ES-I3 (cell line): ENCODE measurements around the gene MRPL42.
"Not testable (repeated sequence)": the region's sequence is repeated elsewhere in the genome, so short reads cannot be mapped to it uniquely, and the experiment has no call there.

Experiments used
- H3K36me3 ChIP-seq: 2 replicates; pipeline ENCODE4 v1.6.1; 2013; ENCODE audit warnings: mild to moderate bottlenecking, low read length, control low read depth, moderate library complexity; ENCODE audit not compliant: insufficient read depth
- H3K4me1 ChIP-seq: 2 replicates; pipeline ENCODE4 v1.6.1; 2013; ENCODE audit warnings: mild to moderate bottlenecking, control low read depth, low read length; ENCODE audit not compliant: insufficient read depth
- H3K9ac ChIP-seq: 2 replicates; pipeline ENCODE4 v1.6.1; 2013; ENCODE audit warnings: low read depth, mild to moderate bottlenecking, low read length, moderate library complexity
- H3K9me3 ChIP-seq: 2 replicates; pipeline ENCODE4 v1.6.1; 2013; ENCODE audit warnings: mild to moderate bottlenecking, low read length, moderate library complexity; ENCODE audit not compliant: control insufficient read depth, insufficient read depth

The MRPL42 gene

GRCh38 chr12:93460003-93460402, 7.3 kb upstream of the MRPL42 start:
- no peaks in the 10 kb centered on the region for H3K9me3 ChIP-seq
- no peaks in the 10 kb centered on the region for H3K4me1 ChIP-seq
- H3K36me3 ChIP-seq, result no peaks in the 10 kb centered on the region
- no peak overlapping the region for H3K9ac ChIP-seq

- no peak overlapping the region for H3K9ac ChIP-seq
- no peaks in the 10 kb centered on the region for H3K4me1 ChIP-seq
- H3K9me3 ChIP-seq, result no peaks in the 10 kb centered on the region
- H3K36me3 ChIP-seq, result no peaks in the 10 kb centered on the region
Observed at GRCh38 chr12:93460902-93461301, 6.4 kb upstream of the MRPL42 start.

GRCh38 chr12:93461503-93461902, 5.8 kb upstream of the MRPL42 start:
- H3K9ac ChIP-seq, result no peak overlapping the region
- H3K36me3 ChIP-seq, result no peaks in the 10 kb centered on the region

GRCh38 chr12:93465841-93466240, 1.5 kb upstream of the MRPL42 start:
- Histone ChIP-seq H3K9me3 (no peaks in the 10 kb centered on the region), H3K4me1 (peaks cover 4% of the 10 kb centered on the region), H3K9ac (no peak overlapping the region), H3K36me3 (0 out of 2 replicates have a peak, but pooled peaks cover 4% of the 10 kb centered on the region)

More at GRCh38 chr12:93461503-93461902, 5.8 kb upstream of the MRPL42 start:
- H3K9me3 ChIP-seq, result no peaks in the 10 kb centered on the region
- no peaks in the 10 kb centered on the region for H3K4me1 ChIP-seq

- peak overlapping the region; percentile 95; the same call in 1 of the 2 replicates for H3K9ac ChIP-seq
- H3K9me3 ChIP-seq, result no peaks in the 10 kb centered on the region
- H3K36me3 ChIP-seq, result 0 out of 2 replicates have a peak, but pooled peaks cover 4% of the 10 kb centered on the region
- H3K4me1 ChIP-seq, result peaks cover 4% of the 10 kb centered on the region
Observed at GRCh38 chr12:93466625-93467350, 526 bp upstream of the MRPL42 start.

GRCh38 chr12:93468008-93468371, 676 bp downstream of the MRPL42 start:
- Histone ChIP-seq H3K36me3 (0 out of 2 replicates have a peak, but pooled peaks cover 4% of the 10 kb centered on the region), H3K9ac (peak overlapping the region; percentile 95), H3K4me1 (peaks cover 4% of the 10 kb centered on the region), H3K9me3 (no peaks in the 10 kb centered on the region)

GRCh38 chr12:93469386-93469785, 2.1 kb downstream of the MRPL42 start:
- Histone ChIP-seq H3K9me3 (no peaks in the 10 kb centered on the region), H3K36me3 (0 out of 2 replicates have a peak, but pooled peaks cover 4% of the 10 kb centered on the region), H3K4me1 (peaks cover 4% of the 10 kb centered on the region), H3K9ac (no peak overlapping the region)

GRCh38 chr12:93476555-93476954, 9.2 kb downstream of the MRPL42 start:
- no peak overlapping the region for H3K9ac ChIP-seq
- H3K4me1 ChIP-seq, result no peaks in the 10 kb centered on the region
- no peaks in the 10 kb centered on the region for H3K9me3 ChIP-seq
- peaks cover 17% of the 10 kb centered on the region for H3K36me3 ChIP-seq

- Histone ChIP-seq H3K9me3 (no peaks in the 10 kb centered on the region), H3K36me3 (peaks cover 41% of the 10 kb centered on the region), H3K4me1 (no peaks in the 10 kb centered on the region), H3K9ac (no peak overlapping the region)
Observed at GRCh38 chr12:93482721-93483120, 15.4 kb downstream of the MRPL42 start.

- H3K4me1 ChIP-seq, result no peaks in the 10 kb centered on the region
- peaks cover 38% of the 10 kb centered on the region for H3K36me3 ChIP-seq
- H3K9me3 ChIP-seq, result no peaks in the 10 kb centered on the region
- no peak overlapping the region for H3K9ac ChIP-seq
Observed at GRCh38 chr12:93483151-93483807, 16.0 kb downstream of the MRPL42 start.

GRCh38 chr12:93484315-93484981, 17.1 kb downstream of the MRPL42 start:
- H3K9ac ChIP-seq, result no peak overlapping the region
- no peaks in the 10 kb centered on the region for H3K4me1 ChIP-seq
- no peaks in the 10 kb centered on the region for H3K9me3 ChIP-seq
- peaks cover 39% of the 10 kb centered on the region for H3K36me3 ChIP-seq

- not testable (repeated sequence) for H3K4me1 ChIP-seq, H3K9ac ChIP-seq, H3K9me3 ChIP-seq
- peaks cover 25% of the 10 kb centered on the region for H3K36me3 ChIP-seq
Observed at GRCh38 chr12:93492808-93493207, 25.5 kb downstream of the MRPL42 start.

GRCh38 chr12:93494096-93494495, 26.8 kb downstream of the MRPL42 start:
- Histone ChIP-seq H3K9ac (no peak overlapping the region), H3K9me3 (no peaks in the 10 kb centered on the region), H3K4me1 (no peaks in the 10 kb centered on the region), H3K36me3 (peaks cover 22% of the 10 kb centered on the region)

- Histone ChIP-seq H3K4me1 (no peaks in the 10 kb centered on the region), H3K36me3 (peaks cover 15% of the 10 kb centered on the region), H3K9ac (no peak overlapping the region), H3K9me3 (no peaks in the 10 kb centered on the region)
Observed at GRCh38 chr12:93497456-93497855, 30.1 kb downstream of the MRPL42 start.

- not testable (repeated sequence) for H3K9me3 ChIP-seq, H3K4me1 ChIP-seq, H3K9ac ChIP-seq
- H3K36me3 ChIP-seq, result peaks cover 15% of the 10 kb centered on the region
Observed at GRCh38 chr12:93498813-93499212, 31.5 kb downstream of the MRPL42 start.
